GM12872 (cell line): ENCODE measurements around the gene SCP2D1.

Source experiments
- CTCF ChIP-seq: IDR thresholded peaks from 3 replicates; pipeline ENCODE4 v1.5.1; 2011; ENCODE audit warnings: low read depth, mild to moderate bottlenecking, low read length, moderate library complexity; ENCODE audit not compliant: insufficient read depth

Gene SCP2D1

GRCh38 chr20:18796282-18796833 is 17.2 kb upstream of the SCP2D1 start:
- no peak for TF ChIP-seq CTCF

GRCh38 chr20:18801516-18801915 is 12.1 kb upstream of the SCP2D1 start:
- no peak for TF ChIP-seq CTCF

- TF ChIP-seq CTCF: no peak
Measured at GRCh38 chr20:18802012-18802634, 11.5 kb upstream of the SCP2D1 start.

- TF ChIP-seq CTCF: no peak
Measured at GRCh38 chr20:18805881-18806280, 7.7 kb upstream of the SCP2D1 start.

- TF ChIP-seq CTCF: no peak
Measured at GRCh38 chr20:18808712-18809111, 4.9 kb upstream of the SCP2D1 start.

- TF ChIP-seq CTCF: no peak
Measured at GRCh38 chr20:18811186-18811585, 2.4 kb upstream of the SCP2D1 start.

GRCh38 chr20:18811904-18812303 is 1.7 kb upstream of the SCP2D1 start:
- TF ChIP-seq CTCF: no peak
